AG10803 (cell line): ENCODE measurements around the gene NWD2.

ENCODE experiments used
- DNase-seq: peaks from one replicate; pipeline ENCODE4 v3.0.0; 2010; ENCODE audit warnings: low read depth
- H3K4me3 ChIP-seq: 2 replicates; pipeline ENCODE4 v1.5.1; 2011; ENCODE audit warnings: mild to moderate bottlenecking, low read length, control low read depth
- TF ChIP-seq, protein P1 (sequence below): conservative IDR thresholded peaks from 2 replicates; pipeline ENCODE4 v1.5.1; 2011; ENCODE audit warnings: mild to moderate bottlenecking, low read length, control low read depth, inconsistent platforms

The NWD2 gene

DNA sequence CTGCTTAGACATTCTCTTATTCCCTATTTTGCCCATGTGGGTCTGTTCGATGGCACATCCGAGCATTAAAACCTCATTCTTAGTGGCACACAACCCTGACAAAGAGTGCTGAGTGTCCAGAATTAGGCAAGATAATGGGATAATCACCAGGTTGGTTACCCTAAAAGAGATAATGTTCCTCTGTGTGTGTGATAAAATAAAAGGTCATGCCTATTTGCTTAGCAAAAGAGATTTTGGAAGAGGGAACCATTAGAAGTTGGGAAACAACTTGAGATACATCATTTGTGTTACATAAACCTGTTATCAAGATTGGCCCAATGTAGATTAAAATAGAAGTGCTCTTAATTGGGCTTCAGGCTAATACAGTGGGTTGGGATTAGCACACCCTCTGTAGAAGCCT lies 182.7 kb downstream of the NWD2 start:
- DNase-seq = no peak
- TF ChIP-seq, protein P1, sequence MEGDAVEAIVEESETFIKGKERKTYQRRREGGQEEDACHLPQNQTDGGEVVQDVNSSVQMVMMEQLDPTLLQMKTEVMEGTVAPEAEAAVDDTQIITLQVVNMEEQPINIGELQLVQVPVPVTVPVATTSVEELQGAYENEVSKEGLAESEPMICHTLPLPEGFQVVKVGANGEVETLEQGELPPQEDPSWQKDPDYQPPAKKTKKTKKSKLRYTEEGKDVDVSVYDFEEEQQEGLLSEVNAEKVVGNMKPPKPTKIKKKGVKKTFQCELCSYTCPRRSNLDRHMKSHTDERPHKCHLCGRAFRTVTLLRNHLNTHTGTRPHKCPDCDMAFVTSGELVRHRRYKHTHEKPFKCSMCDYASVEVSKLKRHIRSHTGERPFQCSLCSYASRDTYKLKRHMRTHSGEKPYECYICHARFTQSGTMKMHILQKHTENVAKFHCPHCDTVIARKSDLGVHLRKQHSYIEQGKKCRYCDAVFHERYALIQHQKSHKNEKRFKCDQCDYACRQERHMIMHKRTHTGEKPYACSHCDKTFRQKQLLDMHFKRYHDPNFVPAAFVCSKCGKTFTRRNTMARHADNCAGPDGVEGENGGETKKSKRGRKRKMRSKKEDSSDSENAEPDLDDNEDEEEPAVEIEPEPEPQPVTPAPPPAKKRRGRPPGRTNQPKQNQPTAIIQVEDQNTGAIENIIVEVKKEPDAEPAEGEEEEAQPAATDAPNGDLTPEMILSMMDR = no peak
- H3K4me3 ChIP-seq = no peak overlapping the region

DNA sequence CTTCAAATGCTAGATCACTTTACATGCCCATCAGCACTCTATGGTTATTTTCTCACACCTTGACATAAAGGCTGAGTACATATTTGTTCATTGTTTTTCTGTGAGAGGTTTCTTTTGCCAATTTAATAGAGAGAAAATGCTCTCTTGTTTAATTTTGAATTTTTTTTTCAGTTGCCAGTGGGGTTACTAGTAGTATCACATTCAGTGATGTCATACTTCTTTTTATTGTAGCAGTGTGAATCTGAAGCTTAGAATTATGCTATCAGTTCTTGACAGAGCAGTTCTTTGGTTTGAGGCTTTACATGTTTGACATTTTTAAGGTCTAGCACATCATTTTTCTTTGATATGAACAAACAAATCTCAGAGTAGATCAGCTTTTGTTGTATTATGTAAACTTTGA lies 185.4 kb downstream of the NWD2 start:
- DNase-seq = no peak
- TF ChIP-seq, protein P1 = no peak

DNA sequence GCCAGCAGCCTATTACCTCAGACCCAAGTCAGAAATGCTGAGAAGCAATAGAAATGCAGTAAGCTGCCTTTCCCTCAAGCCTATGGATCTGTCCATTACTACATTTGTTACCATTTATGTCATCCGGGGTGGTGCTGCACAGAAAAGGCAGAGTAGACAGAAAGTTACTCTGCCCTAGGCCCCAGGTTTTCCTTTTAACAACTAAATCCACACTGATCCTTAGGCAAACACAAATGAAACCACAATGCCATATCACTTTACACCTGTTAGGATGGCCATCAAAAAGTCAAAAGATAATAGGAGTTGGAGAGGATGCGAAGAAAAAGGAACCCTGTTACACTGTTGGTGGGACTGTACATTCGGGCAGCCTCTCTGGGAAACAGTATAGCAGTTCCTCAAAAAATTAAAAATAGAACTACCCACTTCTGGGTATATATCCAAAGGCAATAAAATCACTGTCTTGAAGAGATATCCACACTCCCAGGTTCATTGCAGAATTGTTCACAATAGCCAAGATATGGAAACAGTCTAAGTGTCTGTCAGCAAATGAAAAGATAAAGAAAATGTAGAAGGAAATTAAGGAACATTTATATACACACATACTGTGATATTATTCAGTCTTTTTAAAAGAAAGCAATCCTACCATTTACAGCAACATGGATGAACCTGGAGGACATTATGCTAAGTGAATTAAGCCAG lies 186.3 kb downstream of the NWD2 start:
- no peak for DNase-seq
- no peak overlapping the region for H3K4me3 ChIP-seq
- TF ChIP-seq, protein P1 = no peak

More for the DNA sequence above, 185.4 kb downstream of the NWD2 start:
- no peak overlapping the region for H3K4me3 ChIP-seq

DNA sequence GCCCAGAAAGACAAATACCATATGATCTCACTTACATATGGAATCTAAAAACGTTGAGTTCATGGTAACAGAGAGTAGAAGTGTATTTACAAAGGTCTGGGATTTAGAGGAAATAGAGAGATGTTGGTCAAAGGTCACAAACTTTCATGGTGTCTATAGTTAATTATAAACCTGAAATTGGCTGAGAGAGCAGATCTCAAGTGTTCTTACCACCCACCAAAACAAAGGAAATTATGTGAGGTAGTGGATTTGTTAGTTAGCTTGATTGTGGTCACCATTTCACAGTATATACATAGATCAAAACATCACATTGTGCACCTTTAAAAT lies 186.8 kb downstream of the NWD2 start:
- no peak for DNase-seq
- H3K4me3 ChIP-seq = no peak overlapping the region
- TF ChIP-seq, protein P1 = no peak

DNA sequence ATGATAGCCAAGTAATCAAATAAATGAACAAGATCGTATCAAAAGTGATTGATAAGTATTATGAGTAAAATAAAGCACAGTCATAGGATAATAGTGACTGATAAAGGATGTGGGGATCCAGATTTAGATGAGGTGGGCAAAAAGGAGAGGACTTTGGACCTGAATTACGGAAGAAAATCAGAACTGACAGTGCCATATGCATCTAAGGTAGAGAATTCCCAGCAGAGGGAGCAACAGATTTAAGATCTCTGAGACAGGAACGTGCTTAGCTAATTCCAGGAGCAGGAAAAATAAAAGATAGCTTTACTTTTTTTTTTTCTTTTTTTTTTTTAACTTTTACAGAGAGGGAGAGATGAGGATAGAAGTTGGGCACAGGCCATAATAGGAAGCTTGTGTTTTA lies 189.9 kb downstream of the NWD2 start:
- H3K4me3 ChIP-seq = no peak overlapping the region
- TF ChIP-seq, protein P1 = peak; percentile 21; the same call in 1 of the 2 replicates
- DNase-seq = peak; percentile 9

DNA sequence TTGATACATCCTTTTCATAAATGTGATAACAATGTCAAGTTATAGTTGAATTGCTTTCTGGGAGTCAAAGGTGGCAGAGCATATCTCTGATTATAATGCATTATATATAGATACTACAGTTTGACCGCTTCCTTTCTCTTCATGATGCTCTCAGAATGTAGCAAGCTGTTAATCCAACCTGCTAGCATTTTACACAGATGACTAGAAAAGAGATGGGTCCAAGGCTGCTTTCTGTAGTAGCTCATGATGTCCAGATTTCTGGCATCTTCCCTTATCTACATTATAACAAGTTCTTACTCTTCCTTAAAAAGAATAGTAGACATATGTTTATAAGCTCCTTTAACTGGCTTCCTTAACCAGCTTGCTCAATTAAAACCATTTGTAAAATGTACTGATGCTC lies 192.0 kb downstream of the NWD2 start:
- TF ChIP-seq, protein P1 = no peak
- no peak overlapping the region for H3K4me3 ChIP-seq
- no peak for DNase-seq

DNA sequence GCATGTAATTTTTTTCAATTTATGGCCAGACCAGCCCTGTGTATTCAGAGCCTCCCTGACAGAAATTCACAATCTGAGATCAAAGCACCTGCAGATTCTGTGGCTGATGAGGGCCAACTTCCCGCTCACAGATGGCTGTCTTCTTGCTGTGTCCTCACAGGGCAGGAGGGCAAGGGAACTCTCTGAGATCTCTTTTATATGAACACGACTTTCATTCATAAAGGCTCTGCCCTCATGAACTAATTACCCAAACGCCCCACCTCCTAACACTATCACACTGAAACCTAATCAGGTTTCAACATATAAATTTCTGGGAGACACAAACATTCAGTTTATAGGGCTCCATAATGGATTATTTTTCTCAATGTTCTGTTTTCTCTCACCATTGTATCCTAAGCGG lies 192.6 kb downstream of the NWD2 start:
- TF ChIP-seq, protein P1 = no peak
- DNase-seq = no peak
- H3K4me3 ChIP-seq = no peak overlapping the region
